GM12872 (cell line): ENCODE results near the gene B3GNT3.

Source experiments
- CTCF ChIP-seq: IDR thresholded peaks from 3 replicates; pipeline ENCODE4 v1.5.1; 2011; ENCODE audit warnings: low read depth, mild to moderate bottlenecking, low read length, moderate library complexity; ENCODE audit not compliant: insufficient read depth

Gene B3GNT3

GRCh38 chr19:17752865-17753639, 41.9 kb upstream of the B3GNT3 start:
- TF ChIP-seq CTCF, result no peak

GRCh38 chr19:17753976-17754375, 41.0 kb upstream of the B3GNT3 start:
- no peak for TF ChIP-seq CTCF

- peak; percentile 64 for TF ChIP-seq CTCF
Observed at GRCh38 chr19:17754634-17755442, 40.1 kb upstream of the B3GNT3 start.

- TF ChIP-seq CTCF, result no peak
Observed at GRCh38 chr19:17755443-17755890, 39.5 kb upstream of the B3GNT3 start.

GRCh38 chr19:17755977-17756670, 38.8 kb upstream of the B3GNT3 start:
- no peak for TF ChIP-seq CTCF

GRCh38 chr19:17757125-17757524, 37.8 kb upstream of the B3GNT3 start:
- TF ChIP-seq CTCF, result no peak

GRCh38 chr19:17758515-17758914, 36.4 kb upstream of the B3GNT3 start:
- TF ChIP-seq CTCF, result no peak
